Measurements from ENCODE around the gene TAF8. TPM values are rescaled to one million over a fixed set of nuclear protein-coding genes. Genes with fewer than 3 reads are reported as not detected.

The TAF8 gene
- total RNA-seq, 4 donors from 2014 or later = 19.2 to 28.5 (median 26.4) TPM

- WGBS = no CpG with 5 or more reads among the region's 1 CpG
- no peak overlapping the region for H3K27ac ChIP-seq
Observed at GRCh38 chr6:42105709-42106108, 55.4 kb downstream of the TAF8 start.

DNA sequence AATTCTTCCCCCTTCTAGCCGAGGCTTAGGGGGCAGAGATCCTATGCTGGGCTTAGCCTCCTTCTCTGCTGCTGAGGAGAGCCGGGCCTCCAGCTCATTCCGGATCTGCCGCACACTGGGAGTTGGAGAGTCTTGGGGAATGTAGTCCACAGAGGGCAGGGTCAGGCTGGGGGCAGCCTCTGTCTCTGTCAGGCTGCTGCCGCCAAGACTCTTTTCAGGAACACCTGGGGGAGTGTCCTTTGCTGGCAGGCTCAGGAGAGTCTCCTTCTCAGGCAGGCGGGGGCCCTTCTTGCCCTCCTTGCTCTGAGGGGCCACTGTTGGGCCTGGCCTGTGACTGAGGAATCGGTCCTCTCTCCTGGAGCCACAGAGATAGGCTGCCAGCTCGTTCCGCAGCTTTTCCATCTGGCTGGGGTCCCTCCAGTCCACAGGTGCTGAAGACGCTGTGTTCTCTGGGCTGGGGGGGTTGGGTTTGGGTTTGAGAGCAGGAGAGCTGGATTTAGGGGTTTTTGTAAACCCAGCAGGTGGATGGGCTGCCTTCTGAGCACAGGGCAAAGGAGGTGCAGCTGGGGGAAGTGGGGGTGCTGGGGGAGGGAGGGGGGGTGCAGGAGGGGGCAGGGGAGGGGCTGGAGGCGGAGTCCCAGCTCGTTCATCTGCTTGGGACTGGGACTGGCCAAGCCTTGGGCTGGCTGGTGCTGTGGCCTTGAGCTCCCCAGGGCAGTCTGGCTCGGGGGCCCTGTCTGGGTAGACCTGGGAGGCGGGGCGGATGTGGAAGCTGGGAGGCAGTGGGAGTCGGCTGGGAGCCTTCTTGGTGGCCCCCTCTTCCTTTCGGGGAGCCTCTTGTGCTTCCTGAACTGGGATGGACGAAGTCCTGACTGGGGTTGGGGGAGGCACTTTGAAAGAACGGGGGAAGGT is 56.0 kb downstream of the TAF8 start:
- TF ChIP-seq POLR2AphosphoS5 (IDR thresholded peaks at IDR 0.05) = no peak
- TF ChIP-seq POLR2A (IDR thresholded peaks at IDR 0.05) = no peak
- TF ChIP-seq EP300 (IDR thresholded peaks at IDR 0.05) = no peak
- TF ChIP-seq, protein P1, sequence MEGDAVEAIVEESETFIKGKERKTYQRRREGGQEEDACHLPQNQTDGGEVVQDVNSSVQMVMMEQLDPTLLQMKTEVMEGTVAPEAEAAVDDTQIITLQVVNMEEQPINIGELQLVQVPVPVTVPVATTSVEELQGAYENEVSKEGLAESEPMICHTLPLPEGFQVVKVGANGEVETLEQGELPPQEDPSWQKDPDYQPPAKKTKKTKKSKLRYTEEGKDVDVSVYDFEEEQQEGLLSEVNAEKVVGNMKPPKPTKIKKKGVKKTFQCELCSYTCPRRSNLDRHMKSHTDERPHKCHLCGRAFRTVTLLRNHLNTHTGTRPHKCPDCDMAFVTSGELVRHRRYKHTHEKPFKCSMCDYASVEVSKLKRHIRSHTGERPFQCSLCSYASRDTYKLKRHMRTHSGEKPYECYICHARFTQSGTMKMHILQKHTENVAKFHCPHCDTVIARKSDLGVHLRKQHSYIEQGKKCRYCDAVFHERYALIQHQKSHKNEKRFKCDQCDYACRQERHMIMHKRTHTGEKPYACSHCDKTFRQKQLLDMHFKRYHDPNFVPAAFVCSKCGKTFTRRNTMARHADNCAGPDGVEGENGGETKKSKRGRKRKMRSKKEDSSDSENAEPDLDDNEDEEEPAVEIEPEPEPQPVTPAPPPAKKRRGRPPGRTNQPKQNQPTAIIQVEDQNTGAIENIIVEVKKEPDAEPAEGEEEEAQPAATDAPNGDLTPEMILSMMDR (IDR thresholded peaks at IDR 0.05) = no peak
- H3K9me3 ChIP-seq = no peaks in the 10 kb centered on the region
- H3K36me3 ChIP-seq = peaks cover 32% of the 10 kb centered on the region
- peaks cover 44% of the 10 kb centered on the region for H3K4me1 ChIP-seq
- H3K27me3 ChIP-seq = no peaks in the 10 kb centered on the region
- WGBS = 85% methylated on average over 5 of the region's 19 CpGs
- no peak overlapping the region for H3K27ac ChIP-seq
- DNase-seq (ENCODE audit: low spot score in 2 of 2) = no peak
- H3K4me3 ChIP-seq = no peak overlapping the region

More at GRCh38 chr6:42105709-42106108, 55.4 kb downstream of the TAF8 start:
- DNase-seq (ENCODE audit: low spot score in 2 of 2) = no peak
- H3K4me1 ChIP-seq = peaks cover 50% of the 10 kb centered on the region
- TF ChIP-seq POLR2AphosphoS5 (IDR thresholded peaks at IDR 0.05) = no peak
- TF ChIP-seq, protein P1 (IDR thresholded peaks at IDR 0.05) = no peak
- TF ChIP-seq EP300 (IDR thresholded peaks at IDR 0.05) = no peak
- no peak for TF ChIP-seq POLR2A (IDR thresholded peaks at IDR 0.05)
- no peaks in the 10 kb centered on the region for H3K9me3 ChIP-seq
- no peak overlapping the region for H3K4me3 ChIP-seq
- H3K27me3 ChIP-seq = no peaks in the 10 kb centered on the region
- peaks cover 32% of the 10 kb centered on the region for H3K36me3 ChIP-seq

DNA sequence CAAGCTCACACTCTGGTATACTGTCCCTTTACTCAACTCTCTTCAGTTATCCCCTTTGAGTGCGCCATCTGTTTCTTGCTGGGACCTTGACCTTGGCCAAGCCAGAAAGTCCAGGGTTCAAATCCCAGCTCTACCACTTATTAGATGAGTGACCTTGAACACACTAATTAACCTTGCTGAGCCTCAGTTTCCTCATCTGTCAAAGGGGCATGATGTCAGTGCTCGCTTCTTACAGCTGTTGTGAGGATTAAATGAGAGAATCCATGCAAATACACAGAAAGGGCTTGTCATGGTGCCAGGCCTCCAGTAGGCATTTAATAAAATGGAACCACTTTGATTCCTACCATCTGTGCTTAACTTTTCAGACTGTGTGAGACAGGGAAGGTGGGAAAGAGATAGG is 57.7 kb downstream of the TAF8 start:
- TF ChIP-seq POLR2A (IDR thresholded peaks at IDR 0.05) = no peak
- no peak for TF ChIP-seq EP300 (IDR thresholded peaks at IDR 0.05)
- TF ChIP-seq POLR2AphosphoS5 (IDR thresholded peaks at IDR 0.05) = no peak
- TF ChIP-seq, protein P1 (IDR thresholded peaks at IDR 0.05) = no peak

GRCh38 chr6:42110683-42111082 is 60.4 kb downstream of the TAF8 start:
- Histone ChIP-seq H3K27me3 (no peaks in the 10 kb centered on the region), H3K36me3 (peaks cover 24% of the 10 kb centered on the region), H3K9me3 (no peaks in the 10 kb centered on the region), H3K4me3 (no peak overlapping the region), H3K4me1 (peaks cover under 1% of the 10 kb centered on the region), H3K27ac (no peak overlapping the region)
- no peak for DNase-seq (ENCODE audit: low spot score in 2 of 2)
- TF ChIP-seq POLR2AphosphoS5 (IDR thresholded peaks at IDR 0.05) (no peak), EP300 (IDR thresholded peaks at IDR 0.05) (no peak), POLR2A (IDR thresholded peaks at IDR 0.05) (no peak)
- TF ChIP-seq, protein P1 (IDR thresholded peaks at IDR 0.05) = no peak
- whole genome bisulfite sequencing = 80% methylated on average over 3 of the region's 3 CpGs

More for the DNA sequence above, 57.7 kb downstream of the TAF8 start:
- 96% methylated on average over 2 of the region's 2 CpGs for WGBS
- peaks cover 32% of the 10 kb centered on the region for H3K36me3 ChIP-seq
- peaks cover 27% of the 10 kb centered on the region for H3K4me1 ChIP-seq
- no peaks in the 10 kb centered on the region for H3K9me3 ChIP-seq
- no peak for DNase-seq (ENCODE audit: low spot score in 2 of 2)
- H3K4me3 ChIP-seq = no peak overlapping the region
- H3K27me3 ChIP-seq = no peaks in the 10 kb centered on the region
- H3K27ac ChIP-seq = no peak overlapping the region

- Histone ChIP-seq H3K4me1 (no peaks in the 10 kb centered on the region), H3K9me3 (no peaks in the 10 kb centered on the region), H3K36me3 (peaks cover 22% of the 10 kb centered on the region), H3K27me3 (no peaks in the 10 kb centered on the region), H3K4me3 (no peak overlapping the region), H3K27ac (no peak overlapping the region)
- 80% methylated on average over 1 of the region's 1 CpG for WGBS
- no peak for DNase-seq (ENCODE audit: low spot score in 2 of 2)
- TF ChIP-seq POLR2A (IDR thresholded peaks at IDR 0.05) (no peak), EP300 (IDR thresholded peaks at IDR 0.05) (no peak), POLR2AphosphoS5 (IDR thresholded peaks at IDR 0.05) (no peak)
- TF ChIP-seq, protein P1 (IDR thresholded peaks at IDR 0.05) = no peak
Observed at GRCh38 chr6:42112351-42112750, 62.0 kb downstream of the TAF8 start.

Measured in suprapubic skin (tissue), 4 donors.